ENCODE measurements around the gene NEIL3.

NEIL3 gene

GRCh38 chr4:177384856-177385397 lies 75.3 kb downstream of the NEIL3 start:
- Histone ChIP-seq H3K23ac (ENCODE audit: low read length in 2 of 2) (no peak overlapping the region), H2BK15ac (ENCODE audit: low read depth, poor library complexity, severe bottlenecking) (no peak overlapping the region), H3K9me3 (ENCODE audit: control insufficient read depth, low read length) (no peaks in the 10 kb centered on the region), H4K8ac (ENCODE audit: low read length) (no peak overlapping the region), H2AFZ (ENCODE audit: low read depth, low read length) (no peak overlapping the region), H4K91ac (ENCODE audit: low read length) (no peak overlapping the region), H3K18ac (ENCODE audit: low read depth in 1 of 2, low read length in 2 of 2) (no peak overlapping the region), H2BK12ac (ENCODE audit: low read length in 2 of 2) (no peak overlapping the region), H3K14ac (ENCODE audit: low read length in 2 of 2) (no peak overlapping the region), H2BK5ac (ENCODE audit: low read depth, low read length, poor library complexity, severe bottlenecking) (no peak overlapping the region), H3K4me2 (ENCODE audit: low read length, poor library complexity, severe bottlenecking) (no peak overlapping the region), H3K27me3 (ENCODE audit: control insufficient read depth in 1 of 2, insufficient read depth in 1 of 2, low read length in 2 of 2) (no peaks in the 10 kb centered on the region), H3K36me3 (ENCODE audit: control insufficient read depth in 1 of 2, insufficient read depth in 2 of 2, low read depth in 1 of 2, low read length in 2 of 2) (no peaks in the 10 kb centered on the region), H3K4me1 (ENCODE audit: control insufficient read depth, insufficient read depth, low read depth, low read length) (peaks cover 4% of the 10 kb centered on the region), H2AK5ac (ENCODE audit: low read length, severe bottlenecking) (no peak overlapping the region), H3K9ac (ENCODE audit: low read length) (no peak overlapping the region), H3K79me1 (replicated peaks; ENCODE audit: low read length, poor library complexity, severe bottlenecking) (no peaks in the 10 kb centered on the region), H3K4ac (ENCODE audit: low read depth in 1 of 2, low read length in 2 of 2) (no peak overlapping the region), H3K27ac (ENCODE audit: low read length, poor library complexity, severe bottlenecking) (no peak overlapping the region), H2BK120ac (ENCODE audit: low read depth, low read length) (no peak overlapping the region), H3K4me3 (ENCODE audit: insufficient read depth in 1 of 2, low read depth in 1 of 2, low read length in 2 of 2) (no peak overlapping the region)
- DNase-seq, result no peak
- WGBS, result 97% methylated on average over 3 of the region's 4 CpGs

- Histone ChIP-seq H2AK5ac (ENCODE audit: low read length, severe bottlenecking) (no peak overlapping the region), H3K4ac (ENCODE audit: low read depth in 1 of 2, low read length in 2 of 2) (no peak overlapping the region), H3K4me2 (ENCODE audit: low read length, poor library complexity, severe bottlenecking) (no peak overlapping the region), H2BK15ac (ENCODE audit: low read depth, poor library complexity, severe bottlenecking) (no peak overlapping the region), H3K27me3 (ENCODE audit: control insufficient read depth in 1 of 2, insufficient read depth in 1 of 2, low read length in 2 of 2) (no peaks in the 10 kb centered on the region), H3K18ac (ENCODE audit: low read depth in 1 of 2, low read length in 2 of 2) (no peak overlapping the region), H2AFZ (ENCODE audit: low read depth, low read length) (no peak overlapping the region), H2BK5ac (ENCODE audit: low read depth, low read length, poor library complexity, severe bottlenecking) (no peak overlapping the region), H3K23ac (ENCODE audit: low read length in 2 of 2) (no peak overlapping the region), H3K36me3 (ENCODE audit: control insufficient read depth in 1 of 2, insufficient read depth in 2 of 2, low read depth in 1 of 2, low read length in 2 of 2) (no peaks in the 10 kb centered on the region), H3K79me1 (replicated peaks; ENCODE audit: low read length, poor library complexity, severe bottlenecking) (no peaks in the 10 kb centered on the region), H2BK120ac (ENCODE audit: low read depth, low read length) (no peak overlapping the region), H3K9ac (ENCODE audit: low read length) (no peak overlapping the region), H4K8ac (ENCODE audit: low read length) (no peak overlapping the region), H3K4me1 (ENCODE audit: control insufficient read depth, insufficient read depth, low read depth, low read length) (peaks cover 3% of the 10 kb centered on the region), H3K14ac (ENCODE audit: low read length in 2 of 2) (no peak overlapping the region), H3K27ac (ENCODE audit: low read length, poor library complexity, severe bottlenecking) (no peak overlapping the region), H2BK12ac (ENCODE audit: low read length in 2 of 2) (no peak overlapping the region), H3K9me3 (ENCODE audit: control insufficient read depth, low read length) (no peaks in the 10 kb centered on the region), H4K91ac (ENCODE audit: low read length) (no peak overlapping the region), H3K4me3 (ENCODE audit: insufficient read depth in 1 of 2, low read depth in 1 of 2, low read length in 2 of 2) (no peak overlapping the region)
- no peak for DNase-seq
- 83% methylated on average over 1 of the region's 2 CpGs for WGBS
Observed at GRCh38 chr4:177385576-177386277, 76.1 kb downstream of the NEIL3 start.

GRCh38 chr4:177386278-177386815 lies 76.7 kb downstream of the NEIL3 start:
- H3K4me3 ChIP-seq (ENCODE audit: insufficient read depth in 1 of 2, low read depth in 1 of 2, low read length in 2 of 2), result no peak overlapping the region
- no peak overlapping the region for H4K8ac ChIP-seq (ENCODE audit: low read length)
- H2AK5ac ChIP-seq (ENCODE audit: low read length, severe bottlenecking), result no peak overlapping the region
- WGBS, result 97% methylated on average over 5 of the region's 5 CpGs
- H3K9ac ChIP-seq (ENCODE audit: low read length), result no peak overlapping the region
- no peak overlapping the region for H2BK120ac ChIP-seq (ENCODE audit: low read depth, low read length)
- no peak overlapping the region for H2AFZ ChIP-seq (ENCODE audit: low read depth, low read length)
- H3K79me1 ChIP-seq (replicated peaks; ENCODE audit: low read length, poor library complexity, severe bottlenecking), result no peaks in the 10 kb centered on the region
- no peaks in the 10 kb centered on the region for H3K9me3 ChIP-seq (ENCODE audit: control insufficient read depth, low read length)
- H2BK12ac ChIP-seq (ENCODE audit: low read length in 2 of 2), result no peak overlapping the region
- no peak overlapping the region for H2BK15ac ChIP-seq (ENCODE audit: low read depth, poor library complexity, severe bottlenecking)
- DNase-seq, result no peak
- no peak overlapping the region for H3K27ac ChIP-seq (ENCODE audit: low read length, poor library complexity, severe bottlenecking)
- no peak overlapping the region for H3K14ac ChIP-seq (ENCODE audit: low read length in 2 of 2)
- H3K4me1 ChIP-seq (ENCODE audit: control insufficient read depth, insufficient read depth, low read depth, low read length), result no peaks in the 10 kb centered on the region
- no peaks in the 10 kb centered on the region for H3K36me3 ChIP-seq (ENCODE audit: control insufficient read depth in 1 of 2, insufficient read depth in 2 of 2, low read depth in 1 of 2, low read length in 2 of 2)
- H2BK5ac ChIP-seq (ENCODE audit: low read depth, low read length, poor library complexity, severe bottlenecking), result no peak overlapping the region
- H3K4me2 ChIP-seq (ENCODE audit: low read length, poor library complexity, severe bottlenecking), result no peak overlapping the region
- no peak overlapping the region for H3K4ac ChIP-seq (ENCODE audit: low read depth in 1 of 2, low read length in 2 of 2)
- no peaks in the 10 kb centered on the region for H3K27me3 ChIP-seq (ENCODE audit: control insufficient read depth in 1 of 2, insufficient read depth in 1 of 2, low read length in 2 of 2)
- H3K23ac ChIP-seq (ENCODE audit: low read length in 2 of 2), result no peak overlapping the region
- no peak overlapping the region for H4K91ac ChIP-seq (ENCODE audit: low read length)
- H3K18ac ChIP-seq (ENCODE audit: low read depth in 1 of 2, low read length in 2 of 2), result no peak overlapping the region

GRCh38 chr4:177391287-177391686 lies 81.6 kb downstream of the NEIL3 start:
- Histone ChIP-seq H3K9me3 (ENCODE audit: control insufficient read depth, low read length) (no peaks in the 10 kb centered on the region), H2AK5ac (ENCODE audit: low read length, severe bottlenecking) (no peak overlapping the region)

More at GRCh38 chr4:177391287-177391686, 81.6 kb downstream of the NEIL3 start:
- no peak overlapping the region for H4K8ac ChIP-seq (ENCODE audit: low read length)
- no peak overlapping the region for H3K4ac ChIP-seq (ENCODE audit: low read depth in 1 of 2, low read length in 2 of 2)
- no peak overlapping the region for H3K9ac ChIP-seq (ENCODE audit: low read length)
- no peak overlapping the region for H2BK12ac ChIP-seq (ENCODE audit: low read length in 2 of 2)
- no peak overlapping the region for H2AFZ ChIP-seq (ENCODE audit: low read depth, low read length)
- no peaks in the 10 kb centered on the region for H3K36me3 ChIP-seq (ENCODE audit: control insufficient read depth in 1 of 2, insufficient read depth in 2 of 2, low read depth in 1 of 2, low read length in 2 of 2)
- H2BK120ac ChIP-seq (ENCODE audit: low read depth, low read length), result no peak overlapping the region
- no peak for DNase-seq
- no peaks in the 10 kb centered on the region for H3K4me1 ChIP-seq (ENCODE audit: control insufficient read depth, insufficient read depth, low read depth, low read length)
- H2BK15ac ChIP-seq (ENCODE audit: low read depth, poor library complexity, severe bottlenecking), result no peak overlapping the region
- no peaks in the 10 kb centered on the region for H3K79me1 ChIP-seq (replicated peaks; ENCODE audit: low read length, poor library complexity, severe bottlenecking)
- WGBS, result 93% methylated on average over 2 of the region's 3 CpGs
- no peak overlapping the region for H3K4me2 ChIP-seq (ENCODE audit: low read length, poor library complexity, severe bottlenecking)
- no peak overlapping the region for H4K91ac ChIP-seq (ENCODE audit: low read length)
- no peak overlapping the region for H3K4me3 ChIP-seq (ENCODE audit: insufficient read depth in 1 of 2, low read depth in 1 of 2, low read length in 2 of 2)
- no peak overlapping the region for H2BK5ac ChIP-seq (ENCODE audit: low read depth, low read length, poor library complexity, severe bottlenecking)
- H3K23ac ChIP-seq (ENCODE audit: low read length in 2 of 2), result no peak overlapping the region
- no peak overlapping the region for H3K14ac ChIP-seq (ENCODE audit: low read length in 2 of 2)
- no peak overlapping the region for H3K18ac ChIP-seq (ENCODE audit: low read depth in 1 of 2, low read length in 2 of 2)
- H3K27me3 ChIP-seq (ENCODE audit: control insufficient read depth in 1 of 2, insufficient read depth in 1 of 2, low read length in 2 of 2), result no peaks in the 10 kb centered on the region
- H3K27ac ChIP-seq (ENCODE audit: low read length, poor library complexity, severe bottlenecking), result no peak overlapping the region
